GM12875 (cell line): ENCODE measurements around the gene SLC2A1.
"Not testable (repeated sequence)": the region's sequence is repeated elsewhere in the genome, so short reads cannot be mapped to it uniquely, and the experiment has no call there.

Experiments
- H3K4me3 ChIP-seq: one replicate; pipeline ENCODE4 v1.5.1; 2011; ENCODE audit warnings: low read depth, low read length, control low read depth
- TF ChIP-seq, protein P1 (sequence below): IDR thresholded peaks from 2 replicates; pipeline ENCODE4 v1.5.1; 2011; ENCODE audit warnings: low read depth, mild to moderate bottlenecking, control low read depth, inconsistent platforms, low read length, moderate library complexity, borderline replicate concordance; ENCODE audit not compliant: insufficient read depth

Gene SLC2A1

DNA sequence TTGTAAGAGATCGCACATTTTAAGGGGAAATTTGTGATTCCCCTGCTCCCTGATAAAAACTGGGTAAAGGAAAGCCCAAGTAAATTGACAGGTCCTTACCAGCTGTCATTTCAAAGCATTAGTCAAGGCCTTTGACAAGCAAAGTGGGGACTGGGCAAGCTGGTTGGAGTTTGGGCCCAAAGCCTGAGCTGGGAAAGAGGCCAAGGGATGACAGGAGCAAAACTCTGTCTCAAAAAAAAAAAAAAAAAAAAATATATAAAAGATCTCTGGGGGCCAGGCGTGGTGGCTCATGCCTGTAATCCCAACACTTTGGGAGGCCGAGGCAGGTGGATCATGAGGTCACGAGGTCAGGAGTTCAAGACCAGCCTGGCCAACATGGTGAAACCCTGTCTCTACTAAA, 36.9 kb downstream of the SLC2A1 start:
- TF ChIP-seq, protein P1, sequence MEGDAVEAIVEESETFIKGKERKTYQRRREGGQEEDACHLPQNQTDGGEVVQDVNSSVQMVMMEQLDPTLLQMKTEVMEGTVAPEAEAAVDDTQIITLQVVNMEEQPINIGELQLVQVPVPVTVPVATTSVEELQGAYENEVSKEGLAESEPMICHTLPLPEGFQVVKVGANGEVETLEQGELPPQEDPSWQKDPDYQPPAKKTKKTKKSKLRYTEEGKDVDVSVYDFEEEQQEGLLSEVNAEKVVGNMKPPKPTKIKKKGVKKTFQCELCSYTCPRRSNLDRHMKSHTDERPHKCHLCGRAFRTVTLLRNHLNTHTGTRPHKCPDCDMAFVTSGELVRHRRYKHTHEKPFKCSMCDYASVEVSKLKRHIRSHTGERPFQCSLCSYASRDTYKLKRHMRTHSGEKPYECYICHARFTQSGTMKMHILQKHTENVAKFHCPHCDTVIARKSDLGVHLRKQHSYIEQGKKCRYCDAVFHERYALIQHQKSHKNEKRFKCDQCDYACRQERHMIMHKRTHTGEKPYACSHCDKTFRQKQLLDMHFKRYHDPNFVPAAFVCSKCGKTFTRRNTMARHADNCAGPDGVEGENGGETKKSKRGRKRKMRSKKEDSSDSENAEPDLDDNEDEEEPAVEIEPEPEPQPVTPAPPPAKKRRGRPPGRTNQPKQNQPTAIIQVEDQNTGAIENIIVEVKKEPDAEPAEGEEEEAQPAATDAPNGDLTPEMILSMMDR: no peak
- H3K4me3 ChIP-seq: no peak overlapping the region

DNA sequence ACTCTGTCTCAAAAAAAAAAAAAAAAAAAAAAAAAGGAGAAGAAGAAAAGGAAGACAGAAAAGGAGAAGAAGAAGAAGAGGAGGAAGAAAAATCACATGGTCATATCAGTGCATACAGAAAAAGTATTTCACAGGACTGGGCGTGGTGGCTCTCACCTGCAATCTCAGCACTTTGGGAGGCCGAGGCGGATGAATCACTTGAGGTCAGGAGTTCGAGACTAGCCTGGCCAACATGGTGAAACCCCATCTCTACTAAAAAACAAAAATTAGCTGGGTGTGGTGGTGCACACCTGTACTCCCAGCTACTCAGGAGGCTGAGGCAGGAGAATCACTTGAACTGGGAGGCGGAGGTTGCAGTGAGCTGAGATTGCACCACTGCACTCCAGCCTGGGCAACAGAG, 39.0 kb downstream of the SLC2A1 start:
- H3K4me3 ChIP-seq: not testable (repeated sequence)

DNA sequence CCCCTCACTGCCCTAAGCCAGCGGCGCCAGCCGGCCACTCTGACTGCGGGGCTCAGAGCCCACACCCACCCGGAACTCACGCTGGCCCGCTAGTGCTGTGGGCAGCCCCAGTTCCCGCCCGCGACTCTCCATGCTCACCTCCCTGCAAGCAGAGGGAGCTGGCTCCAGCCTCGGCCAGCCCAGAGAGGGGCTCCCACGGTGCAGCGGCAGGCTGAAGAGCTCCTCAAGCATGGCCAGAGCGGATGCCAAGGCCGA, 41.5 kb downstream of the SLC2A1 start:
- H3K4me3 ChIP-seq: no peak overlapping the region
- TF ChIP-seq, protein P1: no peak

DNA sequence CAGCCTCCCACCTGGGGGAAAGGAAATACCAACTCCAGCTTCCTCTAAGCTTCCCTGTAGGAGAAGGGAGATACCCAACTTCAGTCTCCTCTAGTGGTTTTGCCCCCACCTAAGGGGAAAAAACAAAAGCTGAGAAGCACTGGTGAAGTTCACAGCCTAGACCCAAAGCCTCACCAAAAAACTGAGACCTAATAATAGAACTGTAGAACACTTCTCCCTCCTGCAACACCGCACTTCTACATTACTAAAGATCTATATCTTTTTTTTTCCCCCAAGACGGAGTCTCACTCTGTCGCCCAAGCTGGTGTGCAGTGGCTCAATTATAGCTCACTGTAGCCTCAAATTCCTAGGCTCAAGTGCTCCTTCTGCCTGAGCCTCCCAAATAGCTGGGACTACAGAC, 43.2 kb downstream of the SLC2A1 start:
- no peak overlapping the region for H3K4me3 ChIP-seq
- TF ChIP-seq, protein P1: no peak

DNA sequence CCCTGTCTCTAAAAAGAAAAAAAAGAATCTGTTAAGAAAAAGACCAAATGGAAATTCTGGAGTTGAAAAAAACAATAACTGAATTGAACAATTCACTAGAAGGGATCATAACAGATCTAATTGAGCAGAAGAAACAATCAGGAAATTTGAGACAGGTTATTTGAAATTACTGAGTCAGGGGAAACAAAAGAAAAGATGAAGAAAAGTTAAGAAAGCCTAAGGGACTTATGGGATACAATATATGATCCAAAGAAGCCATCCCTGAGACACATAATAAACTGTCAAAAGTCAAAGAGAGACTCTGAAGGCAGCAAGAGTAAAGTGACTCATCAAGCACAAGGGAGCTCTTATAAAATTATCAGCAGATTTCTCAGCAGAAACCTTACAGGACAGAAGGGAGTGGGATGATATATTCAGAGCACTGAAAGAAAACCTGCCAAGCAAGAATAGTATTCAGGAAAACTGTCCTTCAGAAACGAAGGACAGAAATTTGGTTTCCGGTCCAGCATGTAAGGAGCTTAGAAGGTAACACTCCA, 44.5 kb downstream of the SLC2A1 start:
- H3K4me3 ChIP-seq: no peak overlapping the region

DNA sequence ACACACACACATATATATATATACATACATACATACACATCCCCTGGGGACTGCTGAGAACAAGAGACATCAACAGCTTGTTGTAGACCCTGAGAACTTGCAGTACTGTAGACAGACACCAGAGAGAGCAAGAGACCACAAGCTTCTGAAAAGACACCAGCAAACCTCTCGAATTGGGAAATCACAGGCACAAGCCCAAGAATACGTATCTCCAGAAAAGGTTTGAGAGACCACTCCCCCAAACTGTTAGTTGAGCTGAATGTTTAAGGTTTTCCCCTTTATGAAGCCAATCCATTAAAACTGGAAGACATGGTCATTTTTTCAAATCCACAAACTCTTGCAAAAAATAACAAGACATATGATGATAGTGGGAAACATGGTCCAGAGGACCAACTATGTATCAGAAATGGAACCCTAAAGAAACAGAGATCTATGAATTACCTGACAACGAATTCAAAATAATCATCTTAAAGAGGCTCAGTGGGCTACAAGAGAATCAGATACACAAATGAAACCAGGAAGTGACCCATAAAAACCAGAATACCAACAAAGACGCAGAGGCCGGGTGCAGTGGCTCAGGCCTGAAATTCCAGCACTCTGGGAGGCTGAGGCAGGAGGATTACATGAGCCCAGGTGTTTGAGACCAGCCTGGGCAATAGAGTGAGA, 45.1 kb downstream of the SLC2A1 start:
- TF ChIP-seq, protein P1: peak; percentile 74
- H3K4me3 ChIP-seq: no peak overlapping the region

More for the DNA sequence above, 44.5 kb downstream of the SLC2A1 start:
- TF ChIP-seq, protein P1: no peak

DNA sequence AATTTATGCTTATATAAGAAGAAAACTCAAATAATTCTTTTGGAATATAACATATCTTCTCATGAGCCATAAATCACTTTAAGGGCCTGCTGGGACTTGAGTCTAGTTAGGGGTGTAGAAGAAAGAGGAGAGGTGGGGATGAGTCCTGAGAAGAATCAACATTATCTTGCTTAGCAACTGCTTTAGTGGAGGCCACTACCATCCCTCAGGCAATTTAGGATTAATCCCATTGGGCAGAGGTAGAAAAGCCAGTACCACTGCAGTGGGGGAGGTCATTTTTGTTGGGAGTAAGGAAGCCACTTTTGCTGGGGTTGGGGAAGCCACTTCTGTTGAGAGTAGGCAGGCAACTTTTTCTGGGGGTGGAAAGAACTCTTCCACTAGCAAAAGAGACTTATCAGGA, 47.7 kb downstream of the SLC2A1 start:
- TF ChIP-seq, protein P1: no peak

More for the DNA sequence above, 47.7 kb downstream of the SLC2A1 start:
- no peak overlapping the region for H3K4me3 ChIP-seq
